Measurements from ENCODE around the gene SYN1.

The SYN1 gene

DNA sequence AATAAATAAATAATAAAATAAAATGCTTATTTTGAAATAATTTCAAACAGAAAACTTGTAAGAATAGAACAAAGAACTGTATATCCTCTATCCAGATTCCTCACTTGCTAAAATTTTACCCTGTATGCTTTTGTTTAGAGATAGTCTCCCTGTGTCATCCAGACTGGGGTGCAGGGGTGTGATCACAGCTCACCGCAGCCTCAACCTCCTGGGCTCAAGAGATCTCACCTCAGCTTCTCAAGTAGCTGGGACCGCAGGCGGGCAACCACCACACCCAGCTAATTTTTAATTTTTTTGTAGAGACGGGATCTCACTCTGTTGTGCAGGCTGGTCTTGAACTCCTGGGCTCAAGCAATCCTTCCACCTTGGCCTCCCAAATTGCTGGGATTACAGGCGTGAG, 76.2 kb downstream of the SYN1 start:
- Histone ChIP-seq H3K4me2 (ENCODE audit: low read length) (no peak overlapping the region), H4K20me1 (ENCODE audit: insufficient read depth, low read length) (no peaks in the 10 kb centered on the region), H3K4me3 (ENCODE audit: low read length) (no peak overlapping the region), H3K27ac (ENCODE audit: low read length) (no peak overlapping the region), H3K9ac (ENCODE audit: low read length) (no peak overlapping the region), H3K36me3 (replicated peaks; ENCODE audit: low read depth, low read length) (no peaks in the 10 kb centered on the region), H3K9me3 (ENCODE audit: insufficient read depth, low read length) (no peaks in the 10 kb centered on the region), H2AFZ (ENCODE audit: low read depth, low read length) (no peak overlapping the region), H3K4me1 (ENCODE audit: low read length) (peaks cover under 1% of the 10 kb centered on the region; the same call in 1 of the 2 replicates), H3K79me2 (ENCODE audit: low read length) (no peaks in the 10 kb centered on the region), H3K27me3 (ENCODE audit: low read depth, low read length) (no peaks in the 10 kb centered on the region)
- no peak for TF ChIP-seq EZH2phosphoT487 (IDR thresholded peaks at IDR 0.05; ENCODE audit: low read depth)
- TF ChIP-seq, protein P1, sequence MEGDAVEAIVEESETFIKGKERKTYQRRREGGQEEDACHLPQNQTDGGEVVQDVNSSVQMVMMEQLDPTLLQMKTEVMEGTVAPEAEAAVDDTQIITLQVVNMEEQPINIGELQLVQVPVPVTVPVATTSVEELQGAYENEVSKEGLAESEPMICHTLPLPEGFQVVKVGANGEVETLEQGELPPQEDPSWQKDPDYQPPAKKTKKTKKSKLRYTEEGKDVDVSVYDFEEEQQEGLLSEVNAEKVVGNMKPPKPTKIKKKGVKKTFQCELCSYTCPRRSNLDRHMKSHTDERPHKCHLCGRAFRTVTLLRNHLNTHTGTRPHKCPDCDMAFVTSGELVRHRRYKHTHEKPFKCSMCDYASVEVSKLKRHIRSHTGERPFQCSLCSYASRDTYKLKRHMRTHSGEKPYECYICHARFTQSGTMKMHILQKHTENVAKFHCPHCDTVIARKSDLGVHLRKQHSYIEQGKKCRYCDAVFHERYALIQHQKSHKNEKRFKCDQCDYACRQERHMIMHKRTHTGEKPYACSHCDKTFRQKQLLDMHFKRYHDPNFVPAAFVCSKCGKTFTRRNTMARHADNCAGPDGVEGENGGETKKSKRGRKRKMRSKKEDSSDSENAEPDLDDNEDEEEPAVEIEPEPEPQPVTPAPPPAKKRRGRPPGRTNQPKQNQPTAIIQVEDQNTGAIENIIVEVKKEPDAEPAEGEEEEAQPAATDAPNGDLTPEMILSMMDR (IDR thresholded peaks at IDR 0.05; ENCODE audit: low read depth, low read length) = no peak

GRCh38 chrX:47540754-47541538, 78.7 kb downstream of the SYN1 start:
- Histone ChIP-seq H2AFZ (ENCODE audit: low read depth, low read length) (no peak overlapping the region), H3K79me2 (ENCODE audit: low read length) (no peaks in the 10 kb centered on the region), H3K27me3 (ENCODE audit: low read depth, low read length) (no peaks in the 10 kb centered on the region), H3K4me1 (ENCODE audit: low read length) (no peaks in the 10 kb centered on the region), H3K9ac (ENCODE audit: low read length) (no peak overlapping the region), H3K4me2 (ENCODE audit: low read length) (no peak overlapping the region), H3K36me3 (replicated peaks; ENCODE audit: low read depth, low read length) (no peaks in the 10 kb centered on the region), H3K27ac (ENCODE audit: low read length) (no peak overlapping the region), H4K20me1 (ENCODE audit: insufficient read depth, low read length) (no peaks in the 10 kb centered on the region), H3K4me3 (ENCODE audit: low read length) (no peak overlapping the region), H3K9me3 (ENCODE audit: insufficient read depth, low read length) (no peaks in the 10 kb centered on the region)
- TF ChIP-seq, protein P1 (IDR thresholded peaks at IDR 0.05; ENCODE audit: low read depth, low read length) = peak; percentile 30
- TF ChIP-seq EZH2phosphoT487 (IDR thresholded peaks at IDR 0.05; ENCODE audit: low read depth) = no peak

DNA sequence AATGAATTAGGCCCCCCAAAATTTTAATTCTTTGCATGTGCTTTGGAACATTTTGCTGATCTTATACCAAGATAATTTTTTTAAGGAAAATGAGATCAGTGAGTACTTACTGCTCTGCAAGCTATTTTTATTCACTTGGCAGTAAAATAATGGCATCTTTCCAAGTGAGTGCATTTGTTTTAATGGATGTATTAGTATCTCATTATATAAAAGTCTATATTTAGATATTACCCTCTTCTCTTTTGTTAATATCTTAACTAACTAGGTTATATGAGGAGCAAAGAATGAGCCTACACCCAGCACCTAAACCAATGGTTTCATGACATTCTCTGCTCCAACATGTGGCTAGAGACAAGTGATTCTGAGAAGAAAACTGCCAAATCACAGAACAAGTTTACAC, 79.8 kb downstream of the SYN1 start:
- H4K20me1 ChIP-seq (ENCODE audit: insufficient read depth, low read length) = no peaks in the 10 kb centered on the region
- H3K4me2 ChIP-seq (ENCODE audit: low read length) = no peak overlapping the region
- H3K9me3 ChIP-seq (ENCODE audit: insufficient read depth, low read length) = no peaks in the 10 kb centered on the region
- no peak overlapping the region for H3K27ac ChIP-seq (ENCODE audit: low read length)
- no peaks in the 10 kb centered on the region for H3K4me1 ChIP-seq (ENCODE audit: low read length)
- no peak overlapping the region for H3K9ac ChIP-seq (ENCODE audit: low read length)
- no peak for TF ChIP-seq EZH2phosphoT487 (IDR thresholded peaks at IDR 0.05; ENCODE audit: low read depth)
- TF ChIP-seq, protein P1 (IDR thresholded peaks at IDR 0.05; ENCODE audit: low read depth, low read length) = no peak
- H2AFZ ChIP-seq (ENCODE audit: low read depth, low read length) = no peak overlapping the region
- no peak overlapping the region for H3K4me3 ChIP-seq (ENCODE audit: low read length)
- no peaks in the 10 kb centered on the region for H3K79me2 ChIP-seq (ENCODE audit: low read length)
- no peaks in the 10 kb centered on the region for H3K27me3 ChIP-seq (ENCODE audit: low read depth, low read length)
- no peaks in the 10 kb centered on the region for H3K36me3 ChIP-seq (replicated peaks; ENCODE audit: low read depth, low read length)

- H3K4me3 ChIP-seq (ENCODE audit: low read length) = no peak overlapping the region
- no peaks in the 10 kb centered on the region for H3K9me3 ChIP-seq (ENCODE audit: insufficient read depth, low read length)
- H4K20me1 ChIP-seq (ENCODE audit: insufficient read depth, low read length) = no peaks in the 10 kb centered on the region
- H2AFZ ChIP-seq (ENCODE audit: low read depth, low read length) = 0 out of 2 replicates have a peak overlapping the region, but pooled peaks have one; percentile 12
- no peak overlapping the region for H3K27ac ChIP-seq (ENCODE audit: low read length)
- H3K27me3 ChIP-seq (ENCODE audit: low read depth, low read length) = no peaks in the 10 kb centered on the region
- no peaks in the 10 kb centered on the region for H3K79me2 ChIP-seq (ENCODE audit: low read length)
- peaks cover 11% of the 10 kb centered on the region for H3K4me1 ChIP-seq (ENCODE audit: low read length)
- no peak overlapping the region; the same call in 1 of the 2 replicates for H3K4me2 ChIP-seq (ENCODE audit: low read length)
- no peak overlapping the region for H3K9ac ChIP-seq (ENCODE audit: low read length)
- TF ChIP-seq, protein P1 (IDR thresholded peaks at IDR 0.05; ENCODE audit: low read depth, low read length) = no peak
- TF ChIP-seq EZH2phosphoT487 (IDR thresholded peaks at IDR 0.05; ENCODE audit: low read depth) = no peak
- H3K36me3 ChIP-seq (replicated peaks; ENCODE audit: low read depth, low read length) = no peaks in the 10 kb centered on the region
Observed at GRCh38 chrX:47530049-47530448, 89.6 kb downstream of the SYN1 start.
